CD14-positive monocyte (primary cell): ENCODE results near the gene ORC1. TPM values are rescaled to one million over a fixed set of nuclear protein-coding genes. Genes with fewer than 3 reads are reported as not detected.

Source experiments
- DNase-seq, 3 donors: peaks; one replicate each; pipeline ENCODE4 v3.0.0-alpha.2; 2011 to 2022
- H2AFZ ChIP-seq: 2 replicates; pipeline ENCODE4 v1.6.0; 2012; ENCODE audit warnings: mild to moderate bottlenecking, low read depth, low read length, inconsistent platforms; ENCODE audit not compliant: insufficient read depth, poor library complexity, severe bottlenecking
- H3K27ac ChIP-seq, 2 donors: 1 replicate in 1 of 2; 2 replicates in 1 of 2; pipeline ENCODE4 v1.5.1; 2012 to 2013; ENCODE audit warnings: low read length in 2 of 2, control low read depth in 1 of 2, inconsistent platforms in 1 of 2, low read depth in 1 of 2, mild to moderate bottlenecking in 1 of 2
- H3K27me3 ChIP-seq, 2 donors: one replicate each; pipeline versions ENCODE4 v1.6.0 to v1.6.1; 2011 to 2013; ENCODE audit warnings: low read length in 2 of 2; ENCODE audit not compliant: control insufficient read depth in 2 of 2, insufficient read depth in 2 of 2
- H3K36me3 ChIP-seq, 2 donors: replicated peaks in 1 of 2; 1 replicate in 1 of 2; 2 replicates in 1 of 2; pipeline versions ENCODE4 v1.5.1 to v1.6.1; 2012 to 2013; ENCODE audit warnings: low read length in 2 of 2, control low read depth in 1 of 2, inconsistent platforms in 1 of 2, mild to moderate bottlenecking in 1 of 2; ENCODE audit not compliant: insufficient read depth in 2 of 2, control insufficient read depth in 1 of 2
- H3K4me1 ChIP-seq, 2 donors: 1 replicate in 1 of 2; 2 replicates in 1 of 2; pipeline versions ENCODE4 v1.5.1 to v1.6.1; 2012 to 2013; ENCODE audit warnings: low read length in 2 of 2, control low read depth in 1 of 2, inconsistent platforms in 1 of 2, mild to moderate bottlenecking in 1 of 2, moderate library complexity in 1 of 2; ENCODE audit not compliant: insufficient read depth in 2 of 2, control insufficient read depth in 1 of 2
- H3K4me2 ChIP-seq: replicated peaks from 2 replicates; pipeline ENCODE3; 2012; ENCODE audit warnings: low read length, moderate library complexity, mild to moderate bottlenecking; ENCODE audit not compliant: poor library complexity, severe bottlenecking; ENCODE audit errors: extremely low read depth
- H3K4me3 ChIP-seq, 3 experiments: fragments of 200-600 bp in 1 of 3; sonication (generic) in 1 of 3; replicated peaks in 1 of 3; 1 replicate in 2 of 3; 2 replicates in 1 of 3; pipeline ENCODE4 v1.5.1; 2011 to 2013; ENCODE audit warnings: low read length in 3 of 3, mild to moderate bottlenecking in 3 of 3, control low read depth in 2 of 3, low read depth in 2 of 3, inconsistent platforms in 1 of 3, moderate library complexity in 1 of 3
- H3K79me2 ChIP-seq: 2 replicates; pipeline ENCODE4 v1.6.0; 2012; ENCODE audit warnings: mild to moderate bottlenecking, control low read depth, inconsistent platforms, low read length, moderate library complexity; ENCODE audit not compliant: insufficient read depth
- H3K9ac ChIP-seq: 2 replicates; pipeline ENCODE4 v1.6.0; 2017; ENCODE audit warnings: low read length, mild to moderate bottlenecking; ENCODE audit not compliant: insufficient read depth, poor library complexity, severe bottlenecking
- H3K9me3 ChIP-seq, 2 donors: replicated peaks in 1 of 2; 1 replicate in 1 of 2; 2 replicates in 1 of 2; pipeline versions ENCODE4 v1.5.1 to v1.6.1; 2012 to 2013; ENCODE audit warnings: low read length in 2 of 2, control low read depth in 1 of 2; ENCODE audit not compliant: control insufficient read depth in 1 of 2, insufficient read depth in 1 of 2
- H4K20me1 ChIP-seq: 2 replicates; pipeline ENCODE4 v1.6.0; 2012; ENCODE audit warnings: mild to moderate bottlenecking, low read length, control low read depth, moderate library complexity; ENCODE audit not compliant: insufficient read depth
- H3K27ac Mint-ChIP-seq, 7 donors: one replicate each; pipeline ENCODE4 v1.8.0; 2020; ENCODE audit warnings: mild to moderate bottlenecking in 7 of 7, mixed read lengths in 7 of 7, moderate library complexity in 6 of 7, inconsistent platforms in 2 of 7
- H3K27me3 Mint-ChIP-seq, 3 donors: one replicate each; pipeline ENCODE4 v1.8.0; 2021 to 2022; ENCODE audit warnings: low read depth in 3 of 3, mild to moderate bottlenecking in 3 of 3, mixed read lengths in 3 of 3, moderate library complexity in 3 of 3, inconsistent platforms in 1 of 3
- H3K36me3 Mint-ChIP-seq, 2 donors: one replicate each; pipeline ENCODE4 v1.8.0; 2020; ENCODE audit warnings: mixed read lengths in 2 of 2, inconsistent platforms in 1 of 2, mild to moderate bottlenecking in 1 of 2
- H3K4me1 Mint-ChIP-seq: one replicate; pipeline ENCODE4 v1.8.0; 2020; ENCODE audit warnings: mild to moderate bottlenecking, mixed read lengths
- H3K4me3 Mint-ChIP-seq, 2 donors: one replicate each; pipeline ENCODE4 v1.8.0; 2020; ENCODE audit warnings: mild to moderate bottlenecking in 2 of 2, mixed read lengths in 2 of 2, moderate library complexity in 1 of 2
- H3K9me3 Mint-ChIP-seq, 7 donors: one replicate each; pipeline ENCODE4 v1.8.0; 2020 to 2022; ENCODE audit warnings: mixed read lengths in 7 of 7, mild to moderate bottlenecking in 6 of 7, moderate library complexity in 6 of 7, inconsistent platforms in 2 of 7
- CTCF ChIP-seq: fragments of 200-600 bp; IDR thresholded peaks from one replicate; pipeline ENCODE4 v1.8.0; 2022; ENCODE audit warnings: antibody characterized with exemption, mild to moderate bottlenecking
- WGBS: methylation state at CpG from one replicate; pipeline ENCODE4 v1.1.5; 2013; ENCODE audit warnings: missing lambda C conversion rate; ENCODE audit not compliant: insufficient coverage; 5-methylcytosine and 5-hydroxymethylcytosine counted together
- intact Hi-C, 2 donors: fragments of 100-400 bp; cut with micrococcal nuclease; formaldehyde crosslinking; loops; one replicate each; pipeline versions ENCODE4 v1.15.0 to v1.15.1; 2023
- polyA plus RNA-seq, 3 donors: library from polyadenylated mRNA; depleted of rRNA in 1 of 3; unstranded in 2 of 3; stranded (reverse) in 1 of 3; fragments of 300-500 nt in 2 of 3; fragments of >200 nt in 1 of 3; fragmentation: Illumina TruSeq in 2 of 3; gene quantifications; 1 replicate in 2 of 3; 2 replicates in 1 of 3; pipeline ENCODE4 v1.2.3, GENCODE V29; 2012 to 2021

The ORC1 gene
- polyA plus RNA-seq, 3 donors = 0.12 to 0.27 TPM; not detected in 1

- 18% methylated on average over 8 of the region's 8 CpGs for WGBS
- Mint-ChIP-seq H3K36me3 (peaks cover 21 to 36% of the 10 kb centered on the region in 2 donors), H3K4me3 (no peak overlapping the region), H3K27me3 (peaks cover 0 to 2% (median 0%) of the 10 kb centered on the region in 3 donors), H3K9me3 (no peaks in the 10 kb centered on the region), H3K4me1 (no peaks in the 10 kb centered on the region), H3K27ac (no peak overlapping the region)
- no peak for DNase-seq
- Histone ChIP-seq H3K9me3 (no peaks in the 10 kb centered on the region), H3K9ac (no peak overlapping the region), H3K27me3 (no peaks in the 10 kb centered on the region), H4K20me1 (no peaks in the 10 kb centered on the region), H3K4me1 (no peaks in the 10 kb centered on the region), H3K4me2 (no peak overlapping the region), H3K79me2 (no peaks in the 10 kb centered on the region), H2AFZ (no peak overlapping the region), H3K4me3 (no peak overlapping the region), H3K27ac (no peak overlapping the region), H3K36me3 (peaks cover 19 to 34% of the 10 kb centered on the region in 2 donors)
- intact Hi-C loops = no loop called here
- no peak for TF ChIP-seq CTCF
Observed at GRCh38 chr1:52348704-52349300, 55.4 kb downstream of the ORC1 start.

- Mint-ChIP-seq H3K4me1 (no peaks in the 10 kb centered on the region), H3K27ac (peak overlapping the region in 1 of 7 donors; percentile 32), H3K4me3 (no peak overlapping the region), H3K9me3 (no peaks in the 10 kb centered on the region), H3K36me3 (peaks cover 2 to 15% of the 10 kb centered on the region in 2 donors), H3K27me3 (peaks cover 0 to 2% (median 2%) of the 10 kb centered on the region in 3 donors)
- Histone ChIP-seq H3K9ac (no peak overlapping the region), H4K20me1 (no peaks in the 10 kb centered on the region), H3K9me3 (no peaks in the 10 kb centered on the region), H3K27me3 (no peaks in the 10 kb centered on the region), H2AFZ (no peak overlapping the region), H3K79me2 (no peaks in the 10 kb centered on the region), H3K4me2 (no peak overlapping the region), H3K36me3 (peaks cover 0 to 13% of the 10 kb centered on the region in 2 donors), H3K4me3 (no peak overlapping the region), H3K27ac (no peak overlapping the region), H3K4me1 (no peaks in the 10 kb centered on the region)
- no peak for TF ChIP-seq CTCF
- DNase-seq = no peak
- intact Hi-C loops = no loop called here
- 100% methylated on average over 1 of the region's 4 CpGs for WGBS
Observed at GRCh38 chr1:52346653-52347052, 57.6 kb downstream of the ORC1 start.
